Activated naive CD8-positive, alpha-beta T cell (primary cell): ENCODE results near the gene NRK.
"Not testable (repeated sequence)": the region's sequence is repeated elsewhere in the genome, so short reads cannot be mapped to it uniquely, and the experiment has no call there.

Experiments used
- H3K27ac Mint-ChIP-seq: one replicate; pipeline ENCODE4 v1.8.0; 2021; ENCODE audit warnings: mixed read lengths
- H3K27me3 Mint-ChIP-seq: one replicate; pipeline ENCODE4 v1.8.0; 2021; ENCODE audit warnings: mixed read lengths
- H3K36me3 Mint-ChIP-seq: one replicate; pipeline ENCODE4 v1.8.0; 2021; ENCODE audit warnings: mixed read lengths
- H3K4me1 Mint-ChIP-seq: one replicate; pipeline ENCODE4 v1.8.0; 2021; ENCODE audit warnings: low read depth, mixed read lengths
- H3K4me3 Mint-ChIP-seq: one replicate; pipeline ENCODE4 v1.8.0; 2021; ENCODE audit warnings: mild to moderate bottlenecking, mixed read lengths
- H3K9me3 Mint-ChIP-seq: one replicate; pipeline ENCODE4 v1.8.0; 2021; ENCODE audit warnings: low read depth, mixed read lengths

The NRK gene, protein sequence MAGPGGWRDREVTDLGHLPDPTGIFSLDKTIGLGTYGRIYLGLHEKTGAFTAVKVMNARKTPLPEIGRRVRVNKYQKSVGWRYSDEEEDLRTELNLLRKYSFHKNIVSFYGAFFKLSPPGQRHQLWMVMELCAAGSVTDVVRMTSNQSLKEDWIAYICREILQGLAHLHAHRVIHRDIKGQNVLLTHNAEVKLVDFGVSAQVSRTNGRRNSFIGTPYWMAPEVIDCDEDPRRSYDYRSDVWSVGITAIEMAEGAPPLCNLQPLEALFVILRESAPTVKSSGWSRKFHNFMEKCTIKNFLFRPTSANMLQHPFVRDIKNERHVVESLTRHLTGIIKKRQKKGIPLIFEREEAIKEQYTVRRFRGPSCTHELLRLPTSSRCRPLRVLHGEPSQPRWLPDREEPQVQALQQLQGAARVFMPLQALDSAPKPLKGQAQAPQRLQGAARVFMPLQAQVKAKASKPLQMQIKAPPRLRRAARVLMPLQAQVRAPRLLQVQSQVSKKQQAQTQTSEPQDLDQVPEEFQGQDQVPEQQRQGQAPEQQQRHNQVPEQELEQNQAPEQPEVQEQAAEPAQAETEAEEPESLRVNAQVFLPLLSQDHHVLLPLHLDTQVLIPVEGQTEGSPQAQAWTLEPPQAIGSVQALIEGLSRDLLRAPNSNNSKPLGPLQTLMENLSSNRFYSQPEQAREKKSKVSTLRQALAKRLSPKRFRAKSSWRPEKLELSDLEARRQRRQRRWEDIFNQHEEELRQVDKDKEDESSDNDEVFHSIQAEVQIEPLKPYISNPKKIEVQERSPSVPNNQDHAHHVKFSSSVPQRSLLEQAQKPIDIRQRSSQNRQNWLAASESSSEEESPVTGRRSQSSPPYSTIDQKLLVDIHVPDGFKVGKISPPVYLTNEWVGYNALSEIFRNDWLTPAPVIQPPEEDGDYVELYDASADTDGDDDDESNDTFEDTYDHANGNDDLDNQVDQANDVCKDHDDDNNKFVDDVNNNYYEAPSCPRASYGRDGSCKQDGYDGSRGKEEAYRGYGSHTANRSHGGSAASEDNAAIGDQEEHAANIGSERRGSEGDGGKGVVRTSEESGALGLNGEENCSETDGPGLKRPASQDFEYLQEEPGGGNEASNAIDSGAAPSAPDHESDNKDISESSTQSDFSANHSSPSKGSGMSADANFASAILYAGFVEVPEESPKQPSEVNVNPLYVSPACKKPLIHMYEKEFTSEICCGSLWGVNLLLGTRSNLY (N-terminal part only)

DNA sequence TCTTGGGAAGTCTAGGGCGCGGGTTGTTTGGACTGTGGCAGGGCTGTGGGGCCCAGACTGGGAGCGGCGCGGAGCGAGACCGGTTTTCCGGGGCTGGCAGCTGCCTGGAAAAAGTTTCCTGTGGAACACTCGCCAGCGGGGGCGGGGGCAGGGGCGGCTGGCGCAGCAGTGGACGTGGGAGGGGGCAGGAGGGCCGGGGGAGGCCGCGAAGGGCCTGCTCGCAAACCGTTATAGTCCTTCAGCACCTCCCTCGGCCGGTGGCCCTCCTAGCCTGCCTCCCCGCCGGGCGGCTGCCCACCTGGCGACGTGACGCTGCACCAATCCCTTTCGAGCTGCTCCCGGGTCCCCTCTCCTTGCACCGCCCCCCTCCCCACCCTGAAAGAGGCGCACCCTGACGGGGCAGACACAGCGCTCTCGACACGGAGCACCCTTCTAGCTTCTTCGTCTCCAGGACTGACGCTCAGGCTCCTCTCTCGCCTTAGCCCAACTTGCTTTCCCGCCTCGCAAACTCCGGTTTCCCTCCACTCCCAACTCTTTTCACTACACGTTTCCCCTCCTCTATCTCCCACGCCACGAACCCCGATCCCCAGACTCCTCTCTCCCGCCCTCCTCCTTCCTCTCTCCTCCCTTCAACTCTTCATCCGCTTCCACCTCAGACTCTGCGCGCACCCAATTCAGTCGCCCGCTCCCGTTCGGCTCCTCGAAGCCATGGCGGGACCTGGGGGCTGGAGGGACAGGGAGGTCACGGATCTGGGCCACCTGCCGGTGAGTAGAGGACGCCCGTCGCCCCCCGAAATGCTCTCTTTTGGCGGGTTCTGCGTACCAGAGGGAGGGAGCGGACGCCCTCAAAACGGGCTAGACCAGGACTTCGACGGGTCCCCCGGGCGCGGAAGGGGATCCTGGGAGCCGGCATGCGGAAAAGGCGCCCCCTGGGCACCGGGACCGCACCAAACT lies at the start of gene NRK:
Gene NRK (plus strand): TSS at position 402 of the 954 bp plus-strand sequence. CDS start 307 bp downstream, at position 709.
- Mint-ChIP-seq H3K4me3 (no peak within 1 kb of the TSS), H3K27ac (no peak within 1 kb of the TSS), H3K36me3 (no peaks in the 10 kb centered on the region), H3K9me3 (no peaks in the 10 kb centered on the region), H3K27me3 (peaks cover 5% of the 10 kb centered on the region), H3K4me1 (no peaks in the 10 kb centered on the region)

DNA sequence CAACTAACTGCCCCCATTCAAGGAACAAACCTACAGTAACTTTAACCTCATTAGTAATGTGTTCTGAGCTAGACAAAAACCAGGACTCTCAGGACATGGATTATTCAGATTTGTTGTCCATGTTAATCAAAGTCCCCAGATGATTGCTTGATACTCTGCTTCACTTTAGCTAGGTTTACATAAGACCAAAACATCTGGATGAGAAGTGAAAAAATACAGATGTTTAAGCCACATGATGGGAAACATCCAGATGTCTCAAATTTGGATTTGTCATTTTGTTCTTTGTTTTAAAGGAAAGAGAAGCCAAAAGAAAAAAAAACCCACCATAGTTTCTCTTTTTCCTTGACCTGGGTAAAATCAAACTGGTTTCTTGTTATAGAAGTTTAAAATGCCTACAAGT lies 48.5 kb upstream of the NRK start:
- Mint-ChIP-seq H3K4me1 (no peaks in the 10 kb centered on the region), H3K36me3 (no peaks in the 10 kb centered on the region), H3K4me3 (no peak overlapping the region), H3K9me3 (no peaks in the 10 kb centered on the region), H3K27me3 (no peaks in the 10 kb centered on the region), H3K27ac (no peak overlapping the region)

- no peak overlapping the region for H3K27ac Mint-ChIP-seq
- H3K9me3 Mint-ChIP-seq = no peaks in the 10 kb centered on the region
- H3K4me3 Mint-ChIP-seq = no peak overlapping the region
- no peaks in the 10 kb centered on the region for H3K36me3 Mint-ChIP-seq
- H3K27me3 Mint-ChIP-seq = no peaks in the 10 kb centered on the region
- H3K4me1 Mint-ChIP-seq = no peaks in the 10 kb centered on the region
Measured at GRCh38 chrX:105775679-105776078, 46.7 kb upstream of the NRK start.

DNA sequence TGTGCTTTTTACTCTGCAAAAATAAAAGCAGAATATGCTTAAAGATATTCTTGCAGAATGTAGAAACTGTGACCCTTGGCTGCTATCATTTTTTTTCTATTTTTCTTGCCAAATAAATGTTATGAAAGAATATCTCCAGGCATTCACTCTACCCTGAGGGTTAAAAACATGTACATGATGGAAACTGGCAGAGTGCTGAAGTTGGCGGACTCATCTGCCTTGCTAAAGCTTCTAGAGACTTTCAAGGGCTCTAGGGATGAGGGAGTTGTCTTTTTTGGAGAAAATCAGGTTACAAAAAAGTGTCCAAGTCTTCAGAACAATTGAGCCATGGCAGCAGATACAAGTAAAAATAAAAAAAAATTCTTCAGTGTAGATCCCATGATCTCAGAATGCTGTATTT lies 40.5 kb upstream of the NRK start:
- Mint-ChIP-seq H3K27ac (no peak overlapping the region), H3K4me1 (no peaks in the 10 kb centered on the region), H3K36me3 (no peaks in the 10 kb centered on the region), H3K9me3 (no peaks in the 10 kb centered on the region), H3K27me3 (no peaks in the 10 kb centered on the region), H3K4me3 (no peak overlapping the region)

DNA sequence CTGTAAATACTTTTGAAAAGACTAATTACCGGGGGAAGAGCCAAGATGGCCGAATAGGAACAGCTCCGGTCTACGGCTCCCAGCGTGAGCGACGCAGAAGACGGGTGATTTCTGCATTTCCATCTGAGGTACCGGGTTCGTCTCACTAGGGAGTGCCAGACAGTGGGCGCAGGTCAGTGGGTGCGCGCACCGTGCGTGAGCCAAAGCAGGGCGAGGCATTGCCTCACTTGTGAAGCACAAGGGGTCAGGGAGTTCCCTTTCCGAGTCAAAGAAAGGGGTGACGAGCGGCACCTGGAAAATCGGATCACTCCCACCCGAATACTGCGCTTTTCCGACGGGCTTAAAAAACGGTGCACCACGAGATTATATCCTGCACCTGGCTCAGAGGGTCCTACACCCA lies 25.5 kb upstream of the NRK start:
- not testable (repeated sequence) for H3K9me3 Mint-ChIP-seq, H3K36me3 Mint-ChIP-seq, H3K4me1 Mint-ChIP-seq, H3K27ac Mint-ChIP-seq, H3K4me3 Mint-ChIP-seq, H3K27me3 Mint-ChIP-seq

DNA sequence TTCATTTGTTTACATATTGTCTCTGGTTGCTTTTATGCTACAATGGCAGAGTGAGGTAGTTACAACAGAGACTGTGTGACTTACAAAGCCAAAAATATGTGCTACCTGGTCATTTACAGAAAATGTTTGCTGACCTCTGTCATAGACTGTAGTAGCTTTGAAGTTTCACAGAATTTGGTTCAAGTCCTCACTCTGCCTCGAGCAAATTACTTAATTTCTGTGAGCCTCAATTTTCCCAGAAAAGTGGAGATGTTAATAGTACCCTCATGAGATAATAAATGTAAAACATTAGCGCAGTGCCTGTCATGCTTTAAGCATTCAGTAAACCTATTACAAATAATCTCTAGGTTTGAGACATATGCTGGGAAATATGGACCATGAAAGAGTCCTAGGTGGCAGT lies 18.4 kb upstream of the NRK start:
- Mint-ChIP-seq H3K27ac (no peak overlapping the region), H3K27me3 (no peaks in the 10 kb centered on the region), H3K36me3 (no peaks in the 10 kb centered on the region), H3K4me1 (no peaks in the 10 kb centered on the region), H3K9me3 (peaks cover 5% of the 10 kb centered on the region), H3K4me3 (no peak overlapping the region)

- H3K4me3 Mint-ChIP-seq, H3K27ac Mint-ChIP-seq, H3K9me3 Mint-ChIP-seq, H3K27me3 Mint-ChIP-seq, H3K36me3 Mint-ChIP-seq, H3K4me1 Mint-ChIP-seq: not testable (repeated sequence)
Measured at GRCh38 chrX:105805655-105806054, 16.7 kb upstream of the NRK start.

- no peaks in the 10 kb centered on the region for H3K9me3 Mint-ChIP-seq
- no peak overlapping the region for H3K27ac Mint-ChIP-seq
- peaks cover 5% of the 10 kb centered on the region for H3K27me3 Mint-ChIP-seq
- H3K4me1 Mint-ChIP-seq = no peaks in the 10 kb centered on the region
- H3K4me3 Mint-ChIP-seq = no peak overlapping the region
- H3K36me3 Mint-ChIP-seq = no peaks in the 10 kb centered on the region
Measured at GRCh38 chrX:105816517-105816916, 5.8 kb upstream of the NRK start.

GRCh38 chrX:105820247-105820646 lies 2.1 kb upstream of the NRK start:
- Mint-ChIP-seq H3K27me3 (peaks cover 5% of the 10 kb centered on the region), H3K9me3 (no peaks in the 10 kb centered on the region), H3K27ac (no peak overlapping the region)

GRCh38 chrX:105821471-105822121 lies 743 bp upstream of the NRK start:
- Mint-ChIP-seq H3K27me3 (peaks cover 5% of the 10 kb centered on the region), H3K27ac (no peak overlapping the region), H3K4me1 (no peaks in the 10 kb centered on the region), H3K9me3 (no peaks in the 10 kb centered on the region), H3K36me3 (no peaks in the 10 kb centered on the region), H3K4me3 (no peak overlapping the region)

More at GRCh38 chrX:105820247-105820646, 2.1 kb upstream of the NRK start:
- Mint-ChIP-seq H3K4me1 (no peaks in the 10 kb centered on the region), H3K36me3 (no peaks in the 10 kb centered on the region), H3K4me3 (no peak overlapping the region)

GRCh38 chrX:105823092-105823455 lies 735 bp downstream of the NRK start:
- peaks cover 5% of the 10 kb centered on the region for H3K27me3 Mint-ChIP-seq

GRCh38 chrX:105829011-105829410 lies 6.7 kb downstream of the NRK start:
- no peak overlapping the region for H3K4me3 Mint-ChIP-seq
- no peaks in the 10 kb centered on the region for H3K4me1 Mint-ChIP-seq
- H3K9me3 Mint-ChIP-seq = no peaks in the 10 kb centered on the region
- no peaks in the 10 kb centered on the region for H3K27me3 Mint-ChIP-seq
- no peaks in the 10 kb centered on the region for H3K36me3 Mint-ChIP-seq
- H3K27ac Mint-ChIP-seq = no peak overlapping the region

More at GRCh38 chrX:105823092-105823455, 735 bp downstream of the NRK start:
- H3K4me3 Mint-ChIP-seq = no peak overlapping the region
- H3K4me1 Mint-ChIP-seq = no peaks in the 10 kb centered on the region
- no peak overlapping the region for H3K27ac Mint-ChIP-seq
- H3K36me3 Mint-ChIP-seq = no peaks in the 10 kb centered on the region
- H3K9me3 Mint-ChIP-seq = no peaks in the 10 kb centered on the region

GRCh38 chrX:105837232-105837631 lies 14.9 kb downstream of the NRK start:
- Mint-ChIP-seq H3K4me3 (no peak overlapping the region), H3K27ac (no peak overlapping the region), H3K9me3 (no peaks in the 10 kb centered on the region), H3K27me3 (no peaks in the 10 kb centered on the region), H3K4me1 (no peaks in the 10 kb centered on the region), H3K36me3 (no peaks in the 10 kb centered on the region)

DNA sequence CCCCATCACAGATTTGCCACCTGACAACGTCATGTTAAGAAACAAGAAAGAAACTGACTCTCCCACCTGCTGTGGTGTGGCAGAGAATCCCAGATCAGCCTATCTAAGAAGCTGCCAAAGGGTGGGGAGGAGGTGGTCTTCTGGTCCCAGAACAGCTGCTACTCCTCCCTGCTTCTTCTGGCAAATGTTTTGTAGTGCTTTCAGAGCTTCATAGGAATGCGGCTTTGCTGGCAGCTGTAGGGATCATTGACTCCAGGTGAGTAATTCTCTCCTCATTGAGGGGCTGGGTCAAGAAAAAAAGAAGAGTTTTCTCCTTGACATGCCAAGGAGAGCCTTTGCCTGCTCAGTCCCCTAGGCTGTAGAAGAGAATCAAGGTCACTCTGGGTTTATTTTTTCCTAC lies 23.3 kb downstream of the NRK start:
- no peak overlapping the region for H3K27ac Mint-ChIP-seq
- H3K36me3 Mint-ChIP-seq = no peaks in the 10 kb centered on the region
- no peaks in the 10 kb centered on the region for H3K27me3 Mint-ChIP-seq
- H3K9me3 Mint-ChIP-seq = no peaks in the 10 kb centered on the region
- no peak overlapping the region for H3K4me3 Mint-ChIP-seq
- H3K4me1 Mint-ChIP-seq = no peaks in the 10 kb centered on the region
